ENCODE data around the gene AOC1. TPM values are rescaled to one million over a fixed set of nuclear protein-coding genes. Genes with fewer than 3 reads are reported as not detected.

The AOC1 gene
- total RNA-seq, 1 donor, result not detected

DNA sequence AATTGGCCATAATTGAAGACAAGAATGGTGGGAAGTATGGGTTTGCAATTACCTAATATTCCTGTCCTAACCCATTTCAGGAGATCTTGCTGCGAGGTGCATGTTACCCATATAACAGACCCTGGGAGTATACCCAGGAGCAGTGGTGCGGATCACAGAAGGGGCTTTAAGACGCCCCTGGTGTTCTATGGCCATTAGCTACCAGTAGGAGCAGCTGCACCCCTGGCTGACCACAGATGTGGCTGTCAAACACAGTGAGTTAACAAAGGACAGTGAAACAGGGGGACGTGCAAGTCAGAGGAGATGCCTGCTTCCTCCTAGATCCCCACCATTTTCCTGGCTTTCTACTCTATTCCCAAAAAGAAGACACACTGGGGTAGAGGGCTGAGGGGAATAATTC lies 25.2 kb downstream of the AOC1 start:
- no peak overlapping the region for H3K4me2 ChIP-seq (ENCODE audit: insufficient read depth, low read length)
- H3K9me3 ChIP-seq (ENCODE audit: low read depth, low read length), result no peaks in the 10 kb centered on the region
- no peak overlapping the region for H2AFZ ChIP-seq (ENCODE audit: low read length)
- H3K27me3 ChIP-seq (ENCODE audit: insufficient read depth, low read length), result no peaks in the 10 kb centered on the region
- H3K36me3 ChIP-seq (ENCODE audit: insufficient read depth, low read length), result no peaks in the 10 kb centered on the region
- H4K20me1 ChIP-seq (ENCODE audit: insufficient read depth, low read length), result no peaks in the 10 kb centered on the region
- H3K4me3 ChIP-seq (ENCODE audit: insufficient read depth, low read length), result no peak overlapping the region
- no peak for DNase-seq (ENCODE audit: insufficient read length, low spot score, missing footprints)
- H3K27ac ChIP-seq (ENCODE audit: low read depth, low read length), result no peak overlapping the region
- no peaks in the 10 kb centered on the region for H3K4me1 ChIP-seq (ENCODE audit: insufficient read depth, low read length)
- TF ChIP-seq, protein P1, sequence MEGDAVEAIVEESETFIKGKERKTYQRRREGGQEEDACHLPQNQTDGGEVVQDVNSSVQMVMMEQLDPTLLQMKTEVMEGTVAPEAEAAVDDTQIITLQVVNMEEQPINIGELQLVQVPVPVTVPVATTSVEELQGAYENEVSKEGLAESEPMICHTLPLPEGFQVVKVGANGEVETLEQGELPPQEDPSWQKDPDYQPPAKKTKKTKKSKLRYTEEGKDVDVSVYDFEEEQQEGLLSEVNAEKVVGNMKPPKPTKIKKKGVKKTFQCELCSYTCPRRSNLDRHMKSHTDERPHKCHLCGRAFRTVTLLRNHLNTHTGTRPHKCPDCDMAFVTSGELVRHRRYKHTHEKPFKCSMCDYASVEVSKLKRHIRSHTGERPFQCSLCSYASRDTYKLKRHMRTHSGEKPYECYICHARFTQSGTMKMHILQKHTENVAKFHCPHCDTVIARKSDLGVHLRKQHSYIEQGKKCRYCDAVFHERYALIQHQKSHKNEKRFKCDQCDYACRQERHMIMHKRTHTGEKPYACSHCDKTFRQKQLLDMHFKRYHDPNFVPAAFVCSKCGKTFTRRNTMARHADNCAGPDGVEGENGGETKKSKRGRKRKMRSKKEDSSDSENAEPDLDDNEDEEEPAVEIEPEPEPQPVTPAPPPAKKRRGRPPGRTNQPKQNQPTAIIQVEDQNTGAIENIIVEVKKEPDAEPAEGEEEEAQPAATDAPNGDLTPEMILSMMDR (IDR thresholded peaks at IDR 0.05; ENCODE audit: extremely low read depth, low read depth, low read length), result no peak
- no peaks in the 10 kb centered on the region for H3K79me2 ChIP-seq (ENCODE audit: insufficient read depth, low read length)

DNA sequence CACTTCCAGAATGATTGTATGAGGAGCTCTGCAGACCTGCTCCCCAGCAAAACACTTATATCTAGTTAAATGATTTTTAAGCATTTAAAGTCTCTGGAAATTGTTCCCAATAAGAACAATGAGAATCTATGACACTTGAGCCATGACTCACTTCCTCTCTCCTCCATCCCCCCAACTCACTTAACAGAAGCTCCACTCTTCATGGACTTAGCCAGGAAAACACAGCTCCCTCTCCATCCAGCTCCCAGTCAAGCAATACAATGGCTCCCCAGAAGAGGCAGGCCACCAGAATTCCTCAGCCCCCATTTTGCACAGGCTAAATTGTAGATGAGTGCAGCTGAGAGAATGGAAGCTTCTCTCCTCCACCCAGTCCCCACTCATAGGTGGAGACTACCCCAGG lies 27.0 kb downstream of the AOC1 start:
- Histone ChIP-seq H4K20me1 (ENCODE audit: insufficient read depth, low read length) (no peaks in the 10 kb centered on the region), H3K4me1 (ENCODE audit: insufficient read depth, low read length) (no peaks in the 10 kb centered on the region), H3K79me2 (ENCODE audit: insufficient read depth, low read length) (no peaks in the 10 kb centered on the region), H3K9me3 (ENCODE audit: low read depth, low read length) (no peaks in the 10 kb centered on the region), H3K4me3 (ENCODE audit: insufficient read depth, low read length) (no peak overlapping the region), H3K27ac (ENCODE audit: low read depth, low read length) (no peak overlapping the region), H3K36me3 (ENCODE audit: insufficient read depth, low read length) (no peaks in the 10 kb centered on the region), H3K4me2 (ENCODE audit: insufficient read depth, low read length) (no peak overlapping the region), H2AFZ (ENCODE audit: low read length) (no peak overlapping the region), H3K27me3 (ENCODE audit: insufficient read depth, low read length) (no peaks in the 10 kb centered on the region)
- TF ChIP-seq, protein P1 (IDR thresholded peaks at IDR 0.05; ENCODE audit: extremely low read depth, low read depth, low read length), result no peak
- no peak for DNase-seq (ENCODE audit: insufficient read length, low spot score, missing footprints)

DNA sequence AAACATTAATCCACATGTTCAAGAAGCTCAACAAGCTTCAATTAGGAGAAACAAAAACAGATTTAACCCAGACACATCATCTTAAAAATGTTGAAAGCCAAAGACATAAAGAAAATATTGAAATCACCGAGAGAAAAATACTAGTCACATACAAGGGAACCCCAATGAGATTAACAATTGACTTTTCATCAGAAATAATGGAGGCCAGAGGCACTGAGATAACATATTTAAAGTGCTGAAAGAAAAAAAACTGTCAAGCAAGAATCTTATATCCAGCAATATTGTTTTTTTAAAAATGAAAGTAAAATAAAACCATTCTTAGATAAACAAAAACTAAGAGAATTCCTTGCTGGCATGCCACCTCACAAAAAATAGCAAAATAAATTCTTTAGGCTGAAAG lies 28.9 kb downstream of the AOC1 start:
- no peaks in the 10 kb centered on the region for H3K27me3 ChIP-seq (ENCODE audit: insufficient read depth, low read length)
- H3K79me2 ChIP-seq (ENCODE audit: insufficient read depth, low read length), result no peaks in the 10 kb centered on the region
- no peaks in the 10 kb centered on the region for H4K20me1 ChIP-seq (ENCODE audit: insufficient read depth, low read length)
- no peaks in the 10 kb centered on the region for H3K4me1 ChIP-seq (ENCODE audit: insufficient read depth, low read length)
- no peaks in the 10 kb centered on the region for H3K9me3 ChIP-seq (ENCODE audit: low read depth, low read length)
- H3K4me2 ChIP-seq (ENCODE audit: insufficient read depth, low read length), result no peak overlapping the region
- TF ChIP-seq, protein P1 (IDR thresholded peaks at IDR 0.05; ENCODE audit: extremely low read depth, low read depth, low read length), result no peak
- H3K36me3 ChIP-seq (ENCODE audit: insufficient read depth, low read length), result no peaks in the 10 kb centered on the region
- no peak overlapping the region for H3K4me3 ChIP-seq (ENCODE audit: insufficient read depth, low read length)
- no peak overlapping the region for H2AFZ ChIP-seq (ENCODE audit: low read length)
- no peak overlapping the region for H3K27ac ChIP-seq (ENCODE audit: low read depth, low read length)
- DNase-seq (ENCODE audit: insufficient read length, low spot score, missing footprints), result no peak

DNA sequence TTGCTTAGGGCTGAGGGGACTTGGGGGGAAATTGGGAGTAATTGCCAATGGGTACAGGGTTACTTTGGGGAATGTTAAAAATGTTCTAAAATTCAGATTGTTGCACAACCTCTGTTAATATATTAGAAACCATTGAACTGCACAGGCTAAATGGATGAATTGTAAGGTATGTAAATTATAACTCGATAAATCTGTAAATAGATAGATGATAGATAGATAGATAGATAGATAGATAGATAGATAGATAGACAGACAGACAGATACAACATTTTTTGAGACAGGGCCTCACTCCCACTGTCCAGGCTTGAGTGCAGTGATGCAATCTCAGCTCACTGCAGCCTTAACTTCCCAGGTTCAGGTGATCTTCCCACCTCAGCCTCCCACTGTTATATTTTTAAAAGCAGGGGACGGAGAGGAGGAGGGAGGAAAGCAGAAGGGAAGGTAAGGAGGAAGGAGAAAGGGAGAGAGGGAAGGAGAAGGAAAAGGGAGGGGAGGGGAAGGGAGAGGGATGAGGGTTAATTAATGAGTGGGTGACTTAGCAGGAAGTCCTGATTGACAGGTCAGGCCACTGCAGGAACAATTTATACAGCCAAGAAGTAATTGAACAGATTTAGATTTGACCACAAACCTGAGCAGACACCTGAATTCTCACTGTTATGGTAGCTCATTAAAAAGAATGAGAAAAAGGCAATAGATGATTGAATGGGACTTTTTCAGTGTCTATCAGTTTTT lies 38.7 kb downstream of the AOC1 start:
- Histone ChIP-seq H4K20me1 (ENCODE audit: insufficient read depth, low read length) (no peaks in the 10 kb centered on the region), H3K4me3 (ENCODE audit: insufficient read depth, low read length) (no peak overlapping the region), H3K79me2 (ENCODE audit: insufficient read depth, low read length) (no peaks in the 10 kb centered on the region), H3K4me2 (ENCODE audit: insufficient read depth, low read length) (no peak overlapping the region), H3K4me1 (ENCODE audit: insufficient read depth, low read length) (no peaks in the 10 kb centered on the region), H3K27ac (ENCODE audit: low read depth, low read length) (no peak overlapping the region), H2AFZ (ENCODE audit: low read length) (no peak overlapping the region), H3K27me3 (ENCODE audit: insufficient read depth, low read length) (no peaks in the 10 kb centered on the region), H3K36me3 (ENCODE audit: insufficient read depth, low read length) (no peaks in the 10 kb centered on the region), H3K9me3 (ENCODE audit: low read depth, low read length) (no peaks in the 10 kb centered on the region)
- DNase-seq (ENCODE audit: insufficient read length, low spot score, missing footprints), result no peak
- TF ChIP-seq, protein P1 (IDR thresholded peaks at IDR 0.05; ENCODE audit: extremely low read depth, low read depth, low read length), result no peak

All from osteoblast (primary cell).